Endothelial cell of umbilical vein (primary cell): ENCODE measurements around the gene CARMIL1. TPM values are rescaled to one million over a fixed set of nuclear protein-coding genes. Genes with fewer than 3 reads are reported as not detected.

Source experiments
- BruUV-seq: library from RNA; stranded (reverse); fragments of 400-500 nt; replicated peaks from 2 replicates; lab custom pipeline; 2021; lab: Mats Ljungman, UMichigan
- CTCF ChIA-PET: fragments of 300-600, 350-600 bp; sonication (Branson Sonifier 250); formaldehyde crosslinking; loops from one replicate; lab custom pipeline; 2021; ENCODE audit warnings: antibody characterized with exemption, inconsistent platforms; lab: Charles Lee
- POLR2A ChIA-PET: fragments of 300-600, 350-600 bp; sonication (Branson Sonifier 250); formaldehyde crosslinking; loops from one replicate; lab custom pipeline; 2021; ENCODE audit warnings: antibody characterized with exemption, inconsistent platforms; lab: Charles Lee
- DNase-seq: peaks from one replicate; pipeline ENCODE4 v3.0.0-alpha.2; 2011; ENCODE audit warnings: low read depth, low spot score
- FAIRE-seq: peaks from 2 replicates; lab custom pipeline; 2011; peaks lifted over from hg19 to GRCh38; lab: Jason Lieb, UNC
- H2AFZ ChIP-seq: 2 replicates; pipeline ENCODE4 v1.6.0; 2012; ENCODE audit warnings: low read depth, low read length, control low read depth, inconsistent platforms
- H3K27ac ChIP-seq: 2 replicates; pipeline ENCODE4 v1.5.1; 2011; ENCODE audit warnings: low read depth, mild to moderate bottlenecking, control low read depth, low read length, moderate library complexity; ENCODE audit not compliant: insufficient read depth
- H3K27me3 ChIP-seq, 2 experiments: 2 replicates each; pipeline versions ENCODE4 v1.6.0 to v1.6.1; 2011; ENCODE audit warnings: low read length in 2 of 2, mixed read lengths in 1 of 2; ENCODE audit not compliant: control insufficient read depth in 2 of 2, insufficient read depth in 2 of 2
- H3K36me3 ChIP-seq, 2 experiments: 2 replicates in 1 of 2; 3 replicates in 1 of 2; pipeline ENCODE4 v1.5.1; 2011; ENCODE audit warnings: low read length in 2 of 2, mild to moderate bottlenecking in 1 of 2, moderate library complexity in 1 of 2; ENCODE audit not compliant: control insufficient read depth in 2 of 2, insufficient read depth in 2 of 2; ENCODE audit errors: extremely low read depth in 1 of 2
- H3K4me1 ChIP-seq: 3 replicates; pipeline ENCODE4 v1.5.1; 2011; ENCODE audit warnings: mild to moderate bottlenecking, low read length; ENCODE audit not compliant: control insufficient read depth, insufficient read depth; ENCODE audit errors: extremely low read depth
- H3K4me2 ChIP-seq: 2 replicates; pipeline ENCODE4 v1.6.1; 2011; ENCODE audit warnings: low read length, control low read depth, mixed read lengths; ENCODE audit not compliant: insufficient read depth
- H3K4me3 ChIP-seq, 3 experiments: fragments of 200-600 bp in 1 of 3; sonication (generic), shearing (Covaris generic) in 1 of 3; replicated peaks in 1 of 3; 2 replicates each; pipeline ENCODE4 v1.5.1; 2011 to 2016; ENCODE audit warnings: control low read depth in 3 of 3, low read length in 3 of 3, mild to moderate bottlenecking in 2 of 3, inconsistent platforms in 1 of 3, low read depth in 1 of 3, moderate library complexity in 1 of 3; ENCODE audit not compliant: insufficient read depth in 1 of 3
- H3K79me2 ChIP-seq: 2 replicates; pipeline ENCODE4 v1.6.0; 2012; ENCODE audit warnings: low read length, inconsistent platforms; ENCODE audit not compliant: control insufficient read depth, insufficient read depth
- H3K9ac ChIP-seq: replicated peaks from 2 replicates; pipeline ENCODE3; 2011; ENCODE audit warnings: low read length, control low read depth; ENCODE audit not compliant: insufficient read depth; ENCODE audit errors: extremely low read depth
- H3K9me1 ChIP-seq: replicated peaks from 3 replicates; pipeline ENCODE4 v1.6.0; 2011; ENCODE audit warnings: mild to moderate bottlenecking, low read length; ENCODE audit not compliant: control insufficient read depth, insufficient read depth; ENCODE audit errors: extremely low read depth
- H3K9me3 ChIP-seq: replicated peaks from 2 replicates; pipeline ENCODE4 v1.5.1; 2012; ENCODE audit warnings: low read length, inconsistent platforms; ENCODE audit not compliant: control insufficient read depth, insufficient read depth
- H4K20me1 ChIP-seq: replicated peaks from 2 replicates; pipeline ENCODE3; 2011; ENCODE audit warnings: mild to moderate bottlenecking, low read length; ENCODE audit not compliant: control insufficient read depth, insufficient read depth; ENCODE audit errors: extremely low read depth
- CTCF ChIP-seq, 2 donors: IDR thresholded peaks; 1 replicate in 1 of 2; 2 replicates in 1 of 2; pipeline ENCODE4 v1.5.1; 2011; ENCODE audit warnings: low read length in 2 of 2, mild to moderate bottlenecking in 2 of 2, moderate library complexity in 2 of 2, control low read depth in 1 of 2, inconsistent platforms in 1 of 2, low read depth in 1 of 2; ENCODE audit not compliant: insufficient read depth in 1 of 2; ENCODE audit errors: extremely low read depth in 1 of 2
- EZH2 ChIP-seq: IDR thresholded peaks from 2 replicates; pipeline ENCODE4 v1.6.1; 2012; ENCODE audit warnings: borderline replicate concordance, low read depth, mild to moderate bottlenecking, moderate library complexity, low read length, inconsistent platforms; ENCODE audit not compliant: severe bottlenecking
- FOS ChIP-seq: IDR thresholded peaks from 2 replicates; pipeline ENCODE4 v1.6.1; 2011; ENCODE audit warnings: mild to moderate bottlenecking, low read length, moderate library complexity, borderline replicate concordance; ENCODE audit not compliant: insufficient read depth
- GATA2 ChIP-seq: IDR thresholded peaks from 2 replicates; pipeline ENCODE4 v1.7.0; 2011; ENCODE audit warnings: low read depth, mild to moderate bottlenecking, moderate library complexity, mixed read lengths, low read length; ENCODE audit not compliant: insufficient read length, insufficient read depth
- JUN ChIP-seq: IDR thresholded peaks from 2 replicates; pipeline ENCODE4 v1.6.1; 2011; ENCODE audit warnings: borderline replicate concordance, low read depth; ENCODE audit not compliant: insufficient read length, insufficient read depth
- MAX ChIP-seq: IDR thresholded peaks from 2 replicates; pipeline ENCODE4 v1.6.1; 2011; ENCODE audit not compliant: insufficient read depth, insufficient read length
- MYC ChIP-seq: IDR thresholded peaks from one replicate; pipeline ENCODE4 v1.6.1; 2011; ENCODE audit warnings: mild to moderate bottlenecking, low read depth, low read length
- POLR2A ChIP-seq: IDR thresholded peaks from 2 replicates; pipeline ENCODE4 v1.6.1; 2012; ENCODE audit warnings: low read depth, mild to moderate bottlenecking, control low read depth, low read length
- POLR2AphosphoS5 ChIP-seq: IDR thresholded peaks from 2 replicates; pipeline ENCODE4 v1.6.1; 2012; ENCODE audit warnings: low read depth, mild to moderate bottlenecking, control low read depth, low read length, moderate library complexity; ENCODE audit not compliant: insufficient read depth
- dilution Hi-C: fragments of 300-500 bp; cut with MboI; formaldehyde crosslinking; loops from one replicate; pipeline ENCODE4 v1.15.0; 2019; ENCODE audit warnings: low sequenced_read_pairs; ENCODE audit not compliant: extremely low pct_ligation_motif_present
- intact Hi-C: fragments of 100-400 bp; cut with micrococcal nuclease; formaldehyde crosslinking; loops from one replicate; pipeline ENCODE4 v1.10.0; 2022
- polyA plus RNA-seq, 4 experiments: library from polyadenylated mRNA; depleted of rRNA in 3 of 4; stranded (reverse) in 3 of 4; unstranded in 1 of 4; fragments of >200 nt; gene quantifications; 2 replicates each; pipeline versions ENCODE4 v1.2.1 to v1.2.3, GENCODE V29; 2011 to 2012; ENCODE audit warnings: missing spikeins in 1 of 4
- total RNA-seq: library from RNA; stranded (reverse); gene quantifications from 2 replicates; pipeline ENCODE4 v1.2.3, GENCODE V29; 2021

Gene CARMIL1
- total and polyA plus RNA-seq, 2 donors (not counting 3 experiments of a cell fraction or from before 2014, with no cell fraction given), result 1.3 to 8.7 TPM

- no peak for TF ChIP-seq JUN
- TF ChIP-seq MAX, result no peak
- TF ChIP-seq CTCF (IDR thresholded peaks at IDR 0.05; ENCODE audit: extremely low read depth in 1 of 2, insufficient read depth in 1 of 2, low read depth in 1 of 2, low read length in 2 of 2), result no peak
- TF ChIP-seq MYC, result no peak
- no peak for TF ChIP-seq GATA2
- TF ChIP-seq POLR2AphosphoS5, result no peak
- TF ChIP-seq FOS, result no peak
- no peak for TF ChIP-seq POLR2A
- TF ChIP-seq EZH2, result no peak
- no peaks in the 10 kb centered on the region for H3K9me3 ChIP-seq
- H3K9ac ChIP-seq, result no peak overlapping the region
- FAIRE-seq (no peak), DNase-seq (no peak)
- H2AFZ ChIP-seq, result no peak overlapping the region
- dilution Hi-C loops, result no loop called here
- intact Hi-C loops, result no loop called here
- H3K27ac ChIP-seq, result no peak overlapping the region
- H3K4me2 ChIP-seq, result no peak overlapping the region
- POLR2A ChIA-PET, result no interaction called here
- BruUV-seq, result no TSS peak
- no peak overlapping the region for H3K4me3 ChIP-seq
- H3K79me2 ChIP-seq, result no peaks in the 10 kb centered on the region
- no peaks in the 10 kb centered on the region for H3K9me1 ChIP-seq
- no peaks in the 10 kb centered on the region for H3K4me1 ChIP-seq
- H3K27me3 ChIP-seq, result no peaks in the 10 kb centered on the region
- CTCF ChIA-PET, result interaction anchor here (1.0 to 1.5 kb wide), 2 partner anchors 22 to 313 kb away, joined by 4 to 8 read pairs; no protein-coding TSS in a partner anchor
- H4K20me1 ChIP-seq, result no peaks in the 10 kb centered on the region
- no peaks in the 10 kb centered on the region for H3K36me3 ChIP-seq
Measured at GRCh38 chr6:25578538-25578937, 299.4 kb downstream of the CARMIL1 start.
